HEK293 (cell line): Measurements from ENCODE around the gene LRRN4.
"Not testable (repeated sequence)": the region's sequence is repeated elsewhere in the genome, so short reads cannot be mapped to it uniquely, and the experiment has no call there.

Experiments used
- CTCF ChIA-PET: fragments of 350-600 bp; formaldehyde crosslinking; extraction: SDS; loops from one replicate; lab custom pipeline; 2021; ENCODE audit warnings: antibody characterized with exemption; lab: Yijun Ruan, JAX
- POLR2A ChIA-PET: fragments of 300-600 bp; formaldehyde crosslinking; extraction: SDS; loops from one replicate; lab custom pipeline; 2020; ENCODE audit warnings: antibody characterized with exemption, inconsistent platforms; lab: Yijun Ruan, JAX
- H3K27ac ChIP-seq: fragments of 200-500 bp; sonication (Bioruptor generic); 2 replicates; pipeline ENCODE4 v1.5.1; 2014; ENCODE audit warnings: low read depth, low read length, control low read depth, inconsistent platforms; ENCODE audit errors: extremely low read depth
- H3K36me3 ChIP-seq, 2 experiments: fragments of 200-500 bp in 1 of 2; sonication (Bioruptor generic) in 1 of 2; 1 replicate in 1 of 2; 2 replicates in 1 of 2; pipeline ENCODE4 v1.5.1; 2014 to 2017; ENCODE audit warnings: inconsistent platforms in 2 of 2, low read length in 2 of 2; ENCODE audit not compliant: control insufficient read depth in 2 of 2, insufficient read depth in 1 of 2
- H3K4me1 ChIP-seq: fragments of 200-500 bp; sonication (Bioruptor generic); 2 replicates; pipeline ENCODE4 v1.5.1; 2014; ENCODE audit warnings: mild to moderate bottlenecking, low read length, inconsistent platforms; ENCODE audit not compliant: control insufficient read depth, insufficient read depth
- H3K4me3 ChIP-seq: 2 replicates; pipeline ENCODE4 v1.5.1; 2011; ENCODE audit warnings: low read depth, mild to moderate bottlenecking, control low read depth, low read length, moderate library complexity
- H3K9me3 ChIP-seq: fragments of 200-500 bp; sonication (Bioruptor generic); 2 replicates; pipeline ENCODE4 v1.5.1; 2014; ENCODE audit warnings: low read depth, low read length, inconsistent platforms; ENCODE audit not compliant: control insufficient read depth, insufficient read depth
- BCL11A ChIP-seq: fragments of 450-650 bp; formaldehyde crosslinking; IDR thresholded peaks from 2 replicates; pipeline ENCODE4 v1.5.1; 2016; ENCODE audit warnings: low read depth, missing biosample characterization, missing genetic modification characterization
- GLIS1 ChIP-seq: fragments of 450-650 bp; formaldehyde crosslinking; IDR thresholded peaks from 2 replicates; pipeline ENCODE4 v1.5.1; 2016; ENCODE audit warnings: missing biosample characterization, missing genetic modification characterization
- KLF1 ChIP-seq: fragments of 450-650 bp; formaldehyde crosslinking; IDR thresholded peaks from 2 replicates; pipeline ENCODE4 v1.5.1; 2016; ENCODE audit warnings: missing biosample characterization, missing genetic modification characterization
- KLF16 ChIP-seq: fragments of 450-650 bp; formaldehyde crosslinking; IDR thresholded peaks from 2 replicates; pipeline ENCODE4 v1.5.1; 2017; ENCODE audit warnings: missing biosample characterization, missing genetic modification characterization
- OSR2 ChIP-seq: fragments of 450-650 bp; formaldehyde crosslinking; IDR thresholded peaks from 2 replicates; pipeline ENCODE4 v1.5.1; 2016; ENCODE audit warnings: missing biosample characterization, missing genetic modification characterization
- SP3 ChIP-seq: fragments of 450-650 bp; formaldehyde crosslinking; IDR thresholded peaks from 2 replicates; pipeline ENCODE4 v1.5.1; 2016; ENCODE audit warnings: missing biosample characterization, missing genetic modification characterization
- ZBTB8A ChIP-seq: fragments of 450-650 bp; formaldehyde crosslinking; IDR thresholded peaks from 2 replicates; pipeline ENCODE4 v1.5.1; 2016; ENCODE audit warnings: missing biosample characterization, missing genetic modification characterization
- ZEB2 ChIP-seq: fragments of 450-650 bp; formaldehyde crosslinking; IDR thresholded peaks from 2 replicates; pipeline ENCODE4 v1.5.1; 2016; ENCODE audit warnings: missing biosample characterization, missing genetic modification characterization
- ZNF114 ChIP-seq: fragments of 450-650 bp; formaldehyde crosslinking; IDR thresholded peaks from 2 replicates; pipeline ENCODE4 v1.5.0; 2017; ENCODE audit warnings: missing biosample characterization, missing genetic modification characterization
- ZNF174 ChIP-seq: fragments of 450-650 bp; formaldehyde crosslinking; IDR thresholded peaks from 2 replicates; pipeline ENCODE4 v1.5.0; 2017; ENCODE audit warnings: missing biosample characterization, mild to moderate bottlenecking, missing genetic modification characterization
- ZNF223 ChIP-seq: fragments of 450-650 bp; formaldehyde crosslinking; IDR thresholded peaks from 2 replicates; pipeline ENCODE4 v1.5.1; 2016; ENCODE audit warnings: missing biosample characterization, missing genetic modification characterization
- ZNF248 ChIP-seq: fragments of 450-650 bp; formaldehyde crosslinking; IDR thresholded peaks from 2 replicates; pipeline ENCODE4 v1.5.1; 2017; ENCODE audit warnings: missing biosample characterization, missing genetic modification characterization
- ZNF266 ChIP-seq: fragments of 450-650 bp; formaldehyde crosslinking; IDR thresholded peaks from 2 replicates; pipeline ENCODE4 v1.5.1; 2016; ENCODE audit warnings: missing biosample characterization, missing genetic modification characterization, low read depth
- ZNF354C ChIP-seq: fragments of 450-650 bp; formaldehyde crosslinking; IDR thresholded peaks from 2 replicates; pipeline ENCODE4 v1.5.1; 2016; ENCODE audit warnings: missing biosample characterization, missing genetic modification characterization, low read depth, borderline replicate concordance
- ZNF37A ChIP-seq: fragments of 450-650 bp; IDR thresholded peaks from 2 replicates; pipeline ENCODE4 v1.5.1; 2018; ENCODE audit warnings: missing biosample characterization, missing genetic modification characterization
- ZNF473 ChIP-seq: fragments of 450-650 bp; formaldehyde crosslinking; IDR thresholded peaks from 2 replicates; pipeline ENCODE4 v1.5.1; 2017; ENCODE audit warnings: missing biosample characterization, missing genetic modification characterization
- ZNF654 ChIP-seq: fragments of 450-650 bp; formaldehyde crosslinking; IDR thresholded peaks from 2 replicates; pipeline ENCODE4 v1.5.1; 2016; ENCODE audit warnings: low read depth, missing biosample characterization, missing genetic modification characterization
- ZNF660 ChIP-seq: fragments of 450-650 bp; IDR thresholded peaks from 2 replicates; pipeline ENCODE4 v1.5.1; 2018; ENCODE audit warnings: missing biosample characterization, mild to moderate bottlenecking, missing genetic modification characterization
- TF ChIP-seq, protein P1 (sequence below): fragments of 450-650 bp; formaldehyde crosslinking; IDR thresholded peaks from 2 replicates; pipeline ENCODE4 v1.5.1; 2017; ENCODE audit warnings: missing biosample characterization, missing genetic modification characterization
- TF ChIP-seq, protein P2 (sequence below): fragments of 450-650 bp; formaldehyde crosslinking; IDR thresholded peaks from 2 replicates; pipeline ENCODE4 v1.5.1; 2016; ENCODE audit warnings: missing biosample characterization, missing genetic modification characterization
- TF ChIP-seq, protein P3 (sequence below): fragments of 450-650 bp; formaldehyde crosslinking; IDR thresholded peaks from 2 replicates; pipeline ENCODE4 v1.5.1; 2016; ENCODE audit warnings: missing biosample characterization, missing genetic modification characterization
- TF ChIP-seq, protein P4 (sequence below): fragments of 450-650 bp; formaldehyde crosslinking; IDR thresholded peaks from 2 replicates; pipeline ENCODE4 v1.5.1; 2016; ENCODE audit warnings: missing biosample characterization, missing genetic modification characterization

The LRRN4 gene

DNA sequence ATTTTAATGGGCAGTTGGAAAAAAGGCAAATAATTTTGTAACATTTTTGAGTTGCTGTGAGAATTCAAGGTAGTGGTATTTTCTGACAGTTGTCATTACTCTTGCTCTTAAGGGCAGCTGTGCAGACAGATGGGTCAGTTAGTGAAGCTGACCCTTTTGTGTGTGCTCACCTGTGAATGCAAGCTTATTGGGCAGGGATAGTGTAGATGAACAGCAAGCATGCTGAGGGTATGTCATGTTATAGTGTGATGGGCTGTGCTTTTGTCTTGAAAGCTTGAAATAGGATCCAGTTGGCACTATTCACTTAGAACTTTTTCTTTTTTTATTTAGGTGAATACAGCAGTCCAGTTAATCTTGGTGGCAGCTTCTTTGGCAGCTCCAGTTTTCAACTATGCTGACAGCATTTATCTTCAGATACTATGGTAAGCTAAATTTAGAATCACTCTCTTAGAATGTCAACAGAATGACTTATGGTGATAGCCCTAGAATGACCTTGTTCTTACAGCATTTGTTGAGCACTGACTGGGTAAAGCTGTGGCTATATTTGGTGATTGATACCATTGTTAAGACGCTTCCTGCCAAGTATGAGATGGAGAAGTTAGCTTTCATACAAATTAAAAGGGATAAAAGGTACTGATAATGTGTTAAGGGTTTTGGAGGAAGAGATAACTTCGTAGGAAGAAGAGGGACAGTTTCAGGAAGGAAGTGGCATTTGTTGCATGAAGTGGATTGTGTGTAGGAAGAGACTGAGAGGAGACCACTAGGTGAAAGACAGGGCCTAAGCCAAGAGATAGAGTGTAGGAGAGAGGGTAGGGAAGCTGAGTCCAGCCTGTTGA is 19.5 kb downstream of the LRRN4 start:
- H3K4me3 ChIP-seq, result no peak overlapping the region
- ChIA-PET CTCF (interaction anchor here (0.5 kb wide), 2 partner anchors 32 to 482 kb away, joined by 3 to 4 read pairs; no protein-coding TSS in a partner anchor), POLR2A (no interaction called here)
- H3K27ac ChIP-seq, result no peak overlapping the region
- TF ChIP-seq KLF16 (tag by site-specific recombination) (no peak), BCL11A (tag by site-specific recombination) (no peak), ZNF266 (no peak), ZNF174 (tag by site-specific recombination) (no peak), ZNF660 (tag by site-specific recombination) (no peak), ZNF223 (tag by site-specific recombination) (no peak), ZNF654 (tag by site-specific recombination) (no peak), SP3 (tag by site-specific recombination) (no peak), ZNF248 (tag by site-specific recombination) (no peak), OSR2 (no peak), ZEB2 (tag by site-specific recombination) (no peak), ZNF114 (tag by site-specific recombination) (no peak)
- TF ChIP-seq, protein P1, sequence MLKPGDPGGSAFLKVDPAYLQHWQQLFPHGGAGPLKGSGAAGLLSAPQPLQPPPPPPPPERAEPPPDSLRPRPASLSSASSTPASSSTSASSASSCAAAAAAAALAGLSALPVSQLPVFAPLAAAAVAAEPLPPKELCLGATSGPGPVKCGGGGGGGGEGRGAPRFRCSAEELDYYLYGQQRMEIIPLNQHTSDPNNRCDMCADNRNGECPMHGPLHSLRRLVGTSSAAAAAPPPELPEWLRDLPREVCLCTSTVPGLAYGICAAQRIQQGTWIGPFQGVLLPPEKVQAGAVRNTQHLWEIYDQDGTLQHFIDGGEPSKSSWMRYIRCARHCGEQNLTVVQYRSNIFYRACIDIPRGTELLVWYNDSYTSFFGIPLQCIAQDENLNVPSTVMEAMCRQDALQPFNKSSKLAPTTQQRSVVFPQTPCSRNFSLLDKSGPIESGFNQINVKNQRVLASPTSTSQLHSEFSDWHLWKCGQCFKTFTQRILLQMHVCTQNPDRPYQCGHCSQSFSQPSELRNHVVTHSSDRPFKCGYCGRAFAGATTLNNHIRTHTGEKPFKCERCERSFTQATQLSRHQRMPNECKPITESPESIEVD (tag by site-specific recombination), result no peak
- TF ChIP-seq, protein P2, sequence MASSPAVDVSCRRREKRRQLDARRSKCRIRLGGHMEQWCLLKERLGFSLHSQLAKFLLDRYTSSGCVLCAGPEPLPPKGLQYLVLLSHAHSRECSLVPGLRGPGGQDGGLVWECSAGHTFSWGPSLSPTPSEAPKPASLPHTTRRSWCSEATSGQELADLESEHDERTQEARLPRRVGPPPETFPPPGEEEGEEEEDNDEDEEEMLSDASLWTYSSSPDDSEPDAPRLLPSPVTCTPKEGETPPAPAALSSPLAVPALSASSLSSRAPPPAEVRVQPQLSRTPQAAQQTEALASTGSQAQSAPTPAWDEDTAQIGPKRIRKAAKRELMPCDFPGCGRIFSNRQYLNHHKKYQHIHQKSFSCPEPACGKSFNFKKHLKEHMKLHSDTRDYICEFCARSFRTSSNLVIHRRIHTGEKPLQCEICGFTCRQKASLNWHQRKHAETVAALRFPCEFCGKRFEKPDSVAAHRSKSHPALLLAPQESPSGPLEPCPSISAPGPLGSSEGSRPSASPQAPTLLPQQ (tag by site-specific recombination), result no peak
- H3K4me1 ChIP-seq, result no peaks in the 10 kb centered on the region
- H3K36me3 ChIP-seq, result peaks cover 11 to 66% of the 10 kb centered on the region in 2 experiments
- no peaks in the 10 kb centered on the region for H3K9me3 ChIP-seq

DNA sequence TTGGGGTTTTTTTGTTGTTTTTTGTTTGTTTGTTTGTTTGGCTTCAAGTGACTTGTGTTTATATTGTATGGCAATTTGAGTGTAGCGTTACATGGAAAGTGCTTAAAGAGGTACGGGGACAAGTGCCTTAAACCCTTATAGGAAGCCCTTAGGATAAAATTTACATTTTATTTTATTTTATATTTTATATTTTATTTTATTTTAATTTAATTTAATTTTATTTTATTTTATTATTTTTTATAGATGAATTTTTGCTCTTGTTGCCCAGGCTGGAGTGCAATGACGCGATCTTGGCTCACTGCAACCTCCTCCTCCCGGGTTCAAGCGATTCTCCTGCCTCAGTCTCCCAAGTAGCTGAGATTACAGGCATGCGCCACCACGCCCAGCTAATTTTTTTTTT is 21.0 kb downstream of the LRRN4 start:
- H3K27ac ChIP-seq, CTCF ChIA-PET, H3K9me3 ChIP-seq, H3K4me3 ChIP-seq, H3K4me1 ChIP-seq, POLR2A ChIA-PET: not testable (repeated sequence)
- peaks cover 11 to 52% of the 10 kb centered on the region in 2 experiments for H3K36me3 ChIP-seq

DNA sequence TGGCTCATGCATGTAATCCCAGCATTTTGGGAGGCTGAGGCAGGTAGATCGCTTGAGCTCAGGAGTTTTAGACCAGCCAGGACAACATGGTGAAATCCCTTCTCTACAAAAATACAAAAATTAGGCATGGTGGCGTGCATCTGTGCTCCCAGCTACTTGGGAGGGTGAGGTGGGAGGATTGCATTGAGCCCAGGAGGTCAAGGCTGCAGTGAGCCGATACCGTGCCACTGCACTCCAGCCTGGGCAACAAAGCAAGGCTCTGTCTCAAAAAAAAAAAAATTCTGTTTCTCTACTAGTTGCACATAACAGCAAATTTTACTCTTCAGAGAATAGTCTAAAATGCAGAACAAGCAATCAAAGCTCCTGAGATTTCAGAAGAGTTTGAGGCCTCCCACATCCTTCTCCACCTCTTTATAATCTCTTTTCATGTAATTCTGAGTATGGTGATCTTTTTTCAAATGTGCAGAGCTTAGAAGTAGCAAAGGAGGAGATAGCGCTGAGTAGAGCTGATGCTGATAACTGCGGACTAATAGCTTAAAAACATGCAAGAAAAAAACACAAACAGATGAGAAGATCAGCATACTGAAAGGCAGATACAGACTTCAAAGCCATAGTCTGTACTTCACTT is 23.3 kb downstream of the LRRN4 start:
- POLR2A ChIA-PET, result no interaction called here
- CTCF ChIA-PET, result interaction anchor here (0.6 to 0.7 kb wide), 2 partner anchors 243 to 469 kb away, joined by 4 to 5 read pairs; no protein-coding TSS in a partner anchor
- Histone ChIP-seq H3K4me1 (no peaks in the 10 kb centered on the region), H3K36me3 (peaks cover 3 to 39% of the 10 kb centered on the region in 2 experiments; a peak in 2 of 3 replicates), H3K4me3 (no peak overlapping the region), H3K9me3 (no peaks in the 10 kb centered on the region)
- TF ChIP-seq BCL11A (tag by site-specific recombination) (no peak), ZBTB8A (tag by site-specific recombination) (no peak), ZNF473 (no peak), KLF1 (tag by site-specific recombination) (no peak), ZNF248 (tag by site-specific recombination) (no peak), GLIS1 (tag by site-specific recombination) (no peak), ZNF354C (tag by site-specific recombination) (no peak), ZNF37A (no peak)
- TF ChIP-seq, protein P3, sequence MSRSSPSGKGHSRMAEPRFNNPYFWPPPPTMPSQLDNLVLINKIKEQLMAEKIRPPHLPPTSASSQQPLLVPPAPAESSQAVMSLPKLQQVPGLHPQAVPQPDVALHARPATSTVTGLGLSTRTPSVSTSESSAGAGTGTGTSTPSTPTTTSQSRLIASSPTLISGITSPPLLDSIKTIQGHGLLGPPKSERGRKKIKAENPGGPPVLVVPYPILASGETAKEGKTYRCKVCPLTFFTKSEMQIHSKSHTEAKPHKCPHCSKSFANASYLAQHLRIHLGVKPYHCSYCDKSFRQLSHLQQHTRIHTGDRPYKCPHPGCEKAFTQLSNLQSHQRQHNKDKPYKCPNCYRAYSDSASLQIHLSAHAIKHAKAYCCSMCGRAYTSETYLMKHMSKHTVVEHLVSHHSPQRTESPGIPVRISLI, result no peak
- TF ChIP-seq, protein P4, sequence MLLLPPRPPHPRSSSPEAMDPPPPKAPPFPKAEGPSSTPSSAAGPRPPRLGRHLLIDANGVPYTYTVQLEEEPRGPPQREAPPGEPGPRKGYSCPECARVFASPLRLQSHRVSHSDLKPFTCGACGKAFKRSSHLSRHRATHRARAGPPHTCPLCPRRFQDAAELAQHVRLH (tag by site-specific recombination), result no peak
- TF ChIP-seq, all 188 proteins: peak for 0
- H3K27ac ChIP-seq, result no peak overlapping the region
